ENCODE measurements around the gene MED12L.

GRCh38 chr3:151383111-151383510, 297.6 kb downstream of the MED12L start:
- TF ChIP-seq CTCF (IDR thresholded peaks at IDR 0.05) (no peak), EP300 (IDR thresholded peaks at IDR 0.05) (no peak)

Data from ovary (tissue), 3 donors.